Non-pigmented ciliary epithelial cell (primary cell): ENCODE measurements around the gene FMR1.

Experiments
- DNase-seq: peaks from one replicate; pipeline ENCODE4 v3.0.0-alpha.2; 2010; ENCODE audit warnings: low read depth

FMR1 gene

GRCh38 chrX:147911192-147912022 lies at the start of gene FMR1:
TSS of gene FMR1 (plus strand) at chrX:147911919. CDS start at chrX:147912180, 261 bp downstream.
- peak; percentile 36 for DNase-seq

- no peak for DNase-seq
Measured at GRCh38 chrX:147875866-147876596, 35.7 kb upstream of the FMR1 start.

DNA sequence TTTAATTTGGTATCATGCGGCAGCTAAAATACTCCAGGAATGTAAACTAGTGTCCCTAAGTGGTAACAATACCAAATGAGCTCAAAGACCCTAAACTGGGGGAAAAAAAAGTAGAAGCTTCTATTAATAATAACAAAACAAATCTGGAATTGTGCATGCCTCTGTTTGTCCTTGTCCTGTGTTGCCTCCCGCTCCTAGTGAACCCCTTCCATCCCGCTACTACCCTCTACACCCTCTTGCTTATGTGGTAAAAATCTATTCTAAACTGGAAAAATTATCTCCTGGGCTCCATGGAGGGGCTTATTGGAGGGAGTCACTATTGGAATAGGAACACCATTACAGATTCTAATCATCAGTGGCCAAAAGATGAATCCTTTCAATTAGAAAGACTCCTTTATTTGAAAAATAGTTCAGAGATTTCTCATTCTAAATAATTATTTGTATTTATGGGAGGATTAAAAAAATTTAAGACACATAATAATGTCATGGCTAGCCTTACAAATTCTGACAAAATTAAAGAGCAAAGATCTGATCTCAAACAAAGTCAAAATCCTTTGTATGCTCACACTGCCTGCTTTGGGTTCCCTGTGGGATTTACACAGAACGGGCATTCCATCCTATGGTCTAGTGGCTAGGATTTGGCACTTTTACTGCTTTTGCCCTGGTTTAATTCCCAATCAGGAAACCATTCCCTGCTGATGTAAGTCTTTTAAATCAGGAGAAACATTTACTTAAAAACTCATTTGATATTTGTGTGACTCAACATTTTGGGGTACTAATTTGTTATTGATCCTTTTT lies 34.7 kb upstream of the FMR1 start:
- no peak for DNase-seq

- no peak for DNase-seq
Measured at GRCh38 chrX:147877726-147878125, 34.0 kb upstream of the FMR1 start.

DNA sequence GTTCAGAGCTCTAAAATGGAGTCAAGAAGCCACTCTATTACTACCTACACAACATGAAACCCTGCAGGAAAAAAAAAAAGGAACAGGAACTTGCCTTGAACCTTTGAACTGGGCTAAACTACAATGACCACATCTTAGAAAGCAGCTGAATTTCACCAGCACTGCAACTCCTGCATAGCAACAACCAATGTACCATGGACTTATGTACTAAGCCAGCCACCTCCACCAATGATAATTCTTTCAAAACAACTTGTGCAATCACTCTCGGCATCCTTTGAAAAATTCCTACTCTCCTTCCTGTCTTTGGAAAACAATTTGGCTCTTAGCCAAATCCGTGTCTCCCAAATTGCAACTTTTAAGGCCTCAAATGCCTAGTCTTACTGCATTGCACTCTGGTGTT lies 26.8 kb upstream of the FMR1 start:
- DNase-seq = no peak

GRCh38 chrX:147890756-147891155 lies 21.0 kb upstream of the FMR1 start:
- DNase-seq = no peak

DNA sequence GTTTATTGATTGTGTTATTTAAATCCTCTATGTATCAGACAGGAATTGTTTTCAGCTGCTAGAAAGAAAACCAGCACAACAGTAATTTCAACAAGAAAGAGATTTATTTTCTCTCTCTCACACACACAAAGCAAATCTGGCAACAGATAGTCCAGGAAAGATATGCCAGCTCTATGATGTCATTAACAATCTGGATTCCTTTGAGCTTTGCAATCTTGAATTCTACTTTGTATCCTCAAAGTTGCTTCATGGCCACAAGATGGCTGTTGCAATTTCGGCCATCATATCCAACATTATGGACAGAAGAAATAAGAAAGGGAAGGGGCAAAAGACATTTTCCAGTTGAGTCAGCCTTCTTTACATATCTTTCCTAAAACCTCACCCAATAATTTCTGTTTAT lies 19.8 kb upstream of the FMR1 start:
- no peak for DNase-seq

DNA sequence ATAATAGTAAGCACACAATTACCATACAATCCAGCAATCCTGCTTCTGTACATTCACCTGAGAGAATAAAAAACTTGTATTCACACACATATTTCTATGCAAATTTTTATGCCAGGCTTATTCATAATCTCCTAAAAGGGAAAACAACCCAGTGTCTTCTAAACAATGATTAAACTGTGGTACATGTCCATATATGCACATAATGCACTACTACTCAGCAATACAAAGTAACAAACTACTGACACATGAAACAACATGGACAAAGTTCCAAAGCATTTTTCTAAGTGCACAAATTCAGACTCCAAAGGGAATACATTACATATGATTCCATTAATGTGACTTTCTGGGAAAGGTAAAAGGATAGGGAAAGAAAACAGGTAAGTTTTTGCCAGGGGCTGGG lies 18.0 kb upstream of the FMR1 start:
- no peak for DNase-seq

- no peak for DNase-seq
Measured at GRCh38 chrX:147894366-147894963, 17.3 kb upstream of the FMR1 start.

DNA sequence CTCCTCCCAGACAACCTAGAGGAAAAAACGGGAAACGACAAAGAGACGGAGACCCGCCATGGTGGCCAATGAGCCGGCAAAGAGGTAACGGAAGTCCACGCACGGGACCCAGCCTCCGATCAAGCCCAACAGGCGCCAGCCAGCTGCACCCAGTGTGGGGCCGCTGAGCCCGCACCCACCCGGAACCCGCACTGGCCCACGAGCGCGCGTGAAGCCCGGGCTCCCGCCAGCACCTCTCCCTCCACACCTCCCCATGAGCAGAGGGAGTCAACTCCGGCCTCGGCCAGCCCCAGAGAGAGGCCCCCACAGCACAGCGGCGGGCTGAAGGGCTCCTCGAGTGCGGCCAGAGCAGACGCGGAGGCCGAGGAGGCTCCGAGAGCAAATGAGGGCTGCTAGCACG lies 14.6 kb upstream of the FMR1 start:
- no peak for DNase-seq

- DNase-seq = no peak
Measured at GRCh38 chrX:147898951-147899350, 12.8 kb upstream of the FMR1 start.

GRCh38 chrX:147899379-147900114 lies 12.2 kb upstream of the FMR1 start:
- DNase-seq = no peak

GRCh38 chrX:147900349-147900748 lies 11.4 kb upstream of the FMR1 start:
- DNase-seq = no peak

DNA sequence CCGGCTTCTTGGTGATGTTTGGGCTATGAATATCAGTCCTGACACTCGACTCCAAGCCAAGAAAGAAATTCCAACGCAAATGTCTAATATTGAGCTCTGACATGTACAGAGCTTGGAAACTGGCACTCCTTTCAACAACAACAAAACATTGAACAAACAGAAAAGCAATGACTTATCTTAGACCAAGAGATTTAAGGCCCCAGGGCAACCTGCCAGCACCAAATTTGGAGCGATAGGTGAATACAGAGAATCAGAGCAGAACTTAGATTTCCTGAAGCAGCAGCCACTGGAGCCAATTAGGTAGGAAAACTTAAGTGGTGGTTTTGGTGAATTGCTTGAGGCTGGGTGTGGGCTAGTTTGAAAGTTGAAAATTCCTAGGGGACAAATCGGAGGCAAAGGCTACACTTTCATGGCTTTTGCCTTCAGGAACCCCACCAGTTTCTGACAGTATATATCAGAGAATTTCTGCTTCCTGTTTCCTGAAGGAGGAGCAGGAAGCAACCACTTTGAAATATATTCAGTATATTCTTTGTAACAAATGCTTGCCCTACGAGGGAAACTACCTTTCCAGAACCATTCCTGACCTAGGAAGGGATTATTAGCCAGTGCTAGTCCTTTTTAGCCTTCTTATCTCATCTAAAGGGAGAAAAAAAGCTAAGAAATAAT lies 10.1 kb upstream of the FMR1 start:
- DNase-seq = no peak

GRCh38 chrX:147902270-147902669 lies 9.4 kb upstream of the FMR1 start:
- DNase-seq = no peak

GRCh38 chrX:147908106-147908505 lies 3.6 kb upstream of the FMR1 start:
- DNase-seq = no peak

- no peak for DNase-seq
Measured at GRCh38 chrX:147910607-147911006, 1.1 kb upstream of the FMR1 start.

- DNase-seq = no peak
Measured at GRCh38 chrX:147912093-147912801, 528 bp downstream of the FMR1 start.

DNA sequence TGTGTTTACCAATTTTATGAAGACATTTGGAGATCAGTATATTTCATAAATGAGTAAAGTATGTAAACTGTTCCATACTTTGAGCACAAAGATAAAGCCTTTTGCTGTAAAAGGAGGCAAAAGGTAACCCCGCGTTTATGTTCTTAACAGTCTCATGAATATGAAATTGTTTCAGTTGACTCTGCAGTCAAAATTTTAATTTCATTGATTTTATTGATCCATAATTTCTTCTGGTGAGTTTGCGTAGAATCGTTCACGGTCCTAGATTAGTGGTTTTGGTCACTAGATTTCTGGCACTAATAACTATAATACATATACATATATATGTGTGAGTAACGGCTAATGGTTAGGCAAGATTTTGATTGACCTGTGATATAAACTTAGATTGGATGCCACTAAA lies 1.9 kb downstream of the FMR1 start:
- no peak for DNase-seq

DNA sequence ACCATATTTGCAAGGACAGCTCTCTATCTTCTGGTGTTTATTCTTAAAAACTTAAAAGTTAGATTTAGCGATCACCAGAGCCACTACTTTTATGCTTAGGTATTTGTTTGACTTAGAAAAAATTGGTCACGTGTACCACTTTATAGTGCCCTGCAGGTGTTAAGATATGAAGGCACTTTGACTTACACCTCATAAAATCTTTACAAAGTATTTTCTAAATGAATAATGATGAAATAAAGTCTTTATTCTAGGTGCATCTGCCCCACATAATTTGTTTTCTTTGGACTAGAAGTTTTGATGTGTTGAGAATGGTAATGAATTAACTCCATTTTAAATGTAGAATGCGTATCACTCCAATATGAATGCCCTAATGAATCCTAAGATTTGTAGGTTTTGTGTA lies 2.9 kb downstream of the FMR1 start:
- no peak for DNase-seq
